ENCODE results near the gene HARS1. TPM values are rescaled to one million over a fixed set of nuclear protein-coding genes. Genes with fewer than 3 reads are reported as not detected.

HARS1 gene
- total and polyA plus RNA-seq, 2 of the 13 experiments (the other 11 are each of a cell fraction or from before 2014, with no cell fraction given), result 36.9 to 66.2 TPM

DNA sequence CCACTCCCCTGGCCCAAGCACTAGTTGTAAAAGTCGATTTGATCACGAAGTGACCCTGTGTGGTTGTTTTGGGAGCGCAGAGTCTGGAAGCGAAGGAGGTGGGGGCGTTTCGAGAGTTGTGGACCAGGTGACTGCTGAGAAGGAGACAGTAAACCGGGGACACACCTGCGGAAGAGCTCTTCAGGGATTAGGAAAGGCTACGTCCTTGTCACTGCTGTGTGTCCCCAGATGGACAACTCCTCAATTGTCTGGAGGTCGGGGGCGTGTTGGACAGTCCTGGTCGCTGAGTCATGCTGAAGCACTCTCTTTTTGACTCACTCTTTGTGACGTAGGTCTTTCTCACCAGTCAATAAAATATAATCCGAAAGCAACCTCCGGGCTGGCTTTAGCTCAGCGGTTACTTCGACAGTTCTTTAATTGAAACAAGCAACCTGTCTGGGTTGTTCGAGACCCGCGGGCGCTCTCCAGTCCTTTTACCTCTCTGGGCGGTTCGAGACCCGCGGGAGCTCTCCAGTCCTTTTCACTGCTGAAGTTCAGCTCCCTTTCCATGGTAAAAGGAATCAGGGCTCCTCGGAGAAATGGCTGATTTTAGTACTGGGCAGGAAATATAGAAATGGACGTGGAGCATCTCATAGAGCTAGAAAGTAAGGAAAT, 19.9 kb upstream of the HARS1 start (continued):
- TF ChIP-seq, protein P1, sequence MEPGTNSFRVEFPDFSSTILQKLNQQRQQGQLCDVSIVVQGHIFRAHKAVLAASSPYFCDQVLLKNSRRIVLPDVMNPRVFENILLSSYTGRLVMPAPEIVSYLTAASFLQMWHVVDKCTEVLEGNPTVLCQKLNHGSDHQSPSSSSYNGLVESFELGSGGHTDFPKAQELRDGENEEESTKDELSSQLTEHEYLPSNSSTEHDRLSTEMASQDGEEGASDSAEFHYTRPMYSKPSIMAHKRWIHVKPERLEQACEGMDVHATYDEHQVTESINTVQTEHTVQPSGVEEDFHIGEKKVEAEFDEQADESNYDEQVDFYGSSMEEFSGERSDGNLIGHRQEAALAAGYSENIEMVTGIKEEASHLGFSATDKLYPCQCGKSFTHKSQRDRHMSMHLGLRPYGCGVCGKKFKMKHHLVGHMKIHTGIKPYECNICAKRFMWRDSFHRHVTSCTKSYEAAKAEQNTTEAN (CRISPR knock-in tag; conservative IDR thresholded peaks at IDR 0.05), result no peak
- TF ChIP-seq ELF1 (CRISPR knock-in tag; IDR thresholded peaks at IDR 0.05) (no peak), MZF1 (CRISPR knock-in tag; IDR thresholded peaks at IDR 0.05; ENCODE audit: borderline replicate concordance) (no peak), ZEB1 (IDR thresholded peaks at IDR 0.05; ENCODE audit: insufficient replicate concordance, low read depth) (peak; percentile 86), IRX3 (CRISPR knock-in tag; IDR thresholded peaks at IDR 0.05; ENCODE audit: borderline replicate concordance, low read depth) (no peak), ZKSCAN1 (IDR thresholded peaks at IDR 0.05; ENCODE audit: low read length) (no peak), TCF7 (IDR thresholded peaks at IDR 0.05; ENCODE audit: low read depth) (no peak), CEBPG (CRISPR knock-in tag; IDR thresholded peaks at IDR 0.05) (peak; percentile 35; the same call in 1 of the 2 replicates), ZBTB8A (CRISPR knock-in tag; IDR thresholded peaks at IDR 0.05; ENCODE audit: borderline replicate concordance, low read depth) (no peak), ZNF75D (CRISPR knock-in tag; IDR thresholded peaks at IDR 0.05; ENCODE audit: borderline replicate concordance) (no peak), ZNF547 (CRISPR knock-in tag; IDR thresholded peaks at IDR 0.05) (no peak), PRMT3 (CRISPR knock-in tag; IDR thresholded peaks at IDR 0.05; ENCODE audit: borderline replicate concordance, low read depth) (no peak), ZNF883 (CRISPR knock-in tag; IDR thresholded peaks at IDR 0.05; ENCODE audit: not compliant biosample characterization) (no peak)
- TF ChIP-seq, protein P2, sequence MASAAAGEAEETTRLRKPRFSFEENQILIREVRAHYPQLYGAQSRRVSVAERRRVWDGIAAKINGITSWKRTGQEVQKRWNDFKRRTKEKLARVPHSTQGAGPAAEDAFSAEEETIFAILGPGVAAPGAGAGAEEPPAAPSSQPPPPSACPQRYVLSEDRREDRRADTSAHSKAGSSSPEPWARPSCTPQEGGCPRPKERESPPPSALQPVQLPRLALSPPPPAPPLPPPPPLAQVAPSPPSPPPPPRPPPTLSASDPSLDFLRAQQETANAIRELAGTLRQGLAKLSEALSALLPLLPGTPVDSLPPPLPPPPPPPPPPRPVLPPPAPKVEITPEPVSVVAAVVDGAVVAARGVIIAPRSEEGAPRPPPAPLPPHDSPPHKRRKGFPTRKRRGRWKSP (CRISPR knock-in tag; IDR thresholded peaks at IDR 0.05), result no peak
- TF ChIP-seq, protein P3, sequence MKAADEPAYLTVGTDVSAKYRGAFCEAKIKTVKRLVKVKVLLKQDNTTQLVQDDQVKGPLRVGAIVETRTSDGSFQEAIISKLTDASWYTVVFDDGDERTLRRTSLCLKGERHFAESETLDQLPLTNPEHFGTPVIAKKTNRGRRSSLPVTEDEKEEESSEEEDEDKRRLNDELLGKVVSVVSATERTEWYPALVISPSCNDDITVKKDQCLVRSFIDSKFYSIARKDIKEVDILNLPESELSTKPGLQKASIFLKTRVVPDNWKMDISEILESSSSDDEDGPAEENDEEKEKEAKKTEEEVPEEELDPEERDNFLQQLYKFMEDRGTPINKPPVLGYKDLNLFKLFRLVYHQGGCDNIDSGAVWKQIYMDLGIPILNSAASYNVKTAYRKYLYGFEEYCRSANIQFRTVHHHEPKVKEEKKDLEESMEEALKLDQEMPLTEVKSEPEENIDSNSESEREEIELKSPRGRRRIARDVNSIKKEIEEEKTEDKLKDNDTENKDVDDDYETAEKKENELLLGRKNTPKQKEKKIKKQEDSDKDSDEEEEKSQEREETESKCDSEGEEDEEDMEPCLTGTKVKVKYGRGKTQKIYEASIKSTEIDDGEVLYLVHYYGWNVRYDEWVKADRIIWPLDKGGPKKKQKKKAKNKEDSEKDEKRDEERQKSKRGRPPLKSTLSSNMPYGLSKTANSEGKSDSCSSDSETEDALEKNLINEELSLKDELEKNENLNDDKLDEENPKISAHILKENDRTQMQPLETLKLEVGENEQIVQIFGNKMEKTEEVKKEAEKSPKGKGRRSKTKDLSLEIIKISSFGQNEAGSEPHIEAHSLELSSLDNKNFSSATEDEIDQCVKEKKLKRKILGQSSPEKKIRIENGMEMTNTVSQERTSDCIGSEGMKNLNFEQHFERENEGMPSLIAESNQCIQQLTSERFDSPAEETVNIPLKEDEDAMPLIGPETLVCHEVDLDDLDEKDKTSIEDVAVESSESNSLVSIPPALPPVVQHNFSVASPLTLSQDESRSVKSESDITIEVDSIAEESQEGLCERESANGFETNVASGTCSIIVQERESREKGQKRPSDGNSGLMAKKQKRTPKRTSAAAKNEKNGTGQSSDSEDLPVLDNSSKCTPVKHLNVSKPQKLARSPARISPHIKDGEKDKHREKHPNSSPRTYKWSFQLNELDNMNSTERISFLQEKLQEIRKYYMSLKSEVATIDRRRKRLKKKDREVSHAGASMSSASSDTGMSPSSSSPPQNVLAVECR (CRISPR knock-in tag; IDR thresholded peaks at IDR 0.05; ENCODE audit: borderline replicate concordance), result peak; percentile 84
- TF ChIP-seq, protein P4, sequence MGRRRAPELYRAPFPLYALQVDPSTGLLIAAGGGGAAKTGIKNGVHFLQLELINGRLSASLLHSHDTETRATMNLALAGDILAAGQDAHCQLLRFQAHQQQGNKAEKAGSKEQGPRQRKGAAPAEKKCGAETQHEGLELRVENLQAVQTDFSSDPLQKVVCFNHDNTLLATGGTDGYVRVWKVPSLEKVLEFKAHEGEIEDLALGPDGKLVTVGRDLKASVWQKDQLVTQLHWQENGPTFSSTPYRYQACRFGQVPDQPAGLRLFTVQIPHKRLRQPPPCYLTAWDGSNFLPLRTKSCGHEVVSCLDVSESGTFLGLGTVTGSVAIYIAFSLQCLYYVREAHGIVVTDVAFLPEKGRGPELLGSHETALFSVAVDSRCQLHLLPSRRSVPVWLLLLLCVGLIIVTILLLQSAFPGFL (CRISPR knock-in tag; IDR thresholded peaks at IDR 0.05), result no peak
- TF ChIP-seq, protein P5, sequence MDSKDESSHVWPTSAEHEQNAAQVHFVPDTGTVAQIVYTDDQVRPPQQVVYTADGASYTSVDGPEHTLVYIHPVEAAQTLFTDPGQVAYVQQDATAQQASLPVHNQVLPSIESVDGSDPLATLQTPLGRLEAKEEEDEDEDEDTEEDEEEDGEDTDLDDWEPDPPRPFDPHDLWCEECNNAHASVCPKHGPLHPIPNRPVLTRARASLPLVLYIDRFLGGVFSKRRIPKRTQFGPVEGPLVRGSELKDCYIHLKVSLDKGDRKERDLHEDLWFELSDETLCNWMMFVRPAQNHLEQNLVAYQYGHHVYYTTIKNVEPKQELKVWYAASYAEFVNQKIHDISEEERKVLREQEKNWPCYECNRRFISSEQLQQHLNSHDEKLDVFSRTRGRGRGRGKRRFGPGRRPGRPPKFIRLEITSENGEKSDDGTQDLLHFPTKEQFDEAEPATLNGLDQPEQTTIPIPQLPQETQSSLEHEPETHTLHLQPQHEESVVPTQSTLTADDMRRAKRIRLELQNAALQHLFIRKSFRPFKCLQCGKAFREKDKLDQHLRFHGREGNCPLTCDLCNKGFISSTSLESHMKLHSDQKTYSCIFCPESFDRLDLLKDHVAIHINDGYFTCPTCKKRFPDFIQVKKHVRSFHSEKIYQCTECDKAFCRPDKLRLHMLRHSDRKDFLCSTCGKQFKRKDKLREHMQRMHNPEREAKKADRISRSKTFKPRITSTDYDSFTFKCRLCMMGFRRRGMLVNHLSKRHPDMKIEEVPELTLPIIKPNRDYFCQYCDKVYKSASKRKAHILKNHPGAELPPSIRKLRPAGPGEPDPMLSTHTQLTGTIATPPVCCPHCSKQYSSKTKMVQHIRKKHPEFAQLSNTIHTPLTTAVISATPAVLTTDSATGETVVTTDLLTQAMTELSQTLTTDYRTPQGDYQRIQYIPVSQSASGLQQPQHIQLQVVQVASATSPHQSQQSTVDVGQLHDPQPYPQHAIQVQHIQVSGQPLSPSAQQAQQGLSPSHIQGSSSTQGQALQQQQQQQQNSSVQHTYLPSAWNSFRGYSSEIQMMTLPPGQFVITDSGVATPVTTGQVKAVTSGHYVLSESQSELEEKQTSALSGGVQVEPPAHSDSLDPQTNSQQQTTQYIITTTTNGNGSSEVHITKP (CRISPR knock-in tag; IDR thresholded peaks at IDR 0.05; ENCODE audit: low read depth), result peak; percentile 69
